Right cardiac atrium (tissue), 5 donors: Measurements from ENCODE around the gene WBP2. TPM values are rescaled to one million over a fixed set of nuclear protein-coding genes. Genes with fewer than 3 reads are reported as not detected.
"Not testable (repeated sequence)": the region's sequence is repeated elsewhere in the genome, so short reads cannot be mapped to it uniquely, and the experiment has no call there.

ENCODE experiments used
- ATAC-seq, 2 donors: fragments of 200-7000 bp; cut with Tn5 transposase; one replicate each; pipeline versions ENCODE4 v1.8.0 to v1.9.1; 2020; ENCODE audit warnings: moderate library complexity in 2 of 2, mild to moderate bottlenecking in 1 of 2
- DNase-seq, 3 donors: peaks; one replicate each; pipeline ENCODE4 v3.0.0-alpha.2; 2020
- H3K27ac ChIP-seq: one replicate; pipeline ENCODE4 v1.5.1; 2013; ENCODE audit warnings: mild to moderate bottlenecking, low read length, control low read depth, moderate library complexity
- H3K27me3 ChIP-seq: one replicate; pipeline ENCODE4 v1.6.1; 2013; ENCODE audit not compliant: control insufficient read depth, insufficient read depth
- H3K4me1 ChIP-seq: one replicate; pipeline ENCODE4 v1.6.1; 2013; ENCODE audit warnings: low read length; ENCODE audit not compliant: control insufficient read depth, insufficient read depth
- H3K4me3 ChIP-seq: one replicate; pipeline ENCODE4 v1.5.1; 2013; ENCODE audit warnings: low read length, control low read depth
- H3K9me3 ChIP-seq: one replicate; pipeline ENCODE4 v1.6.1; 2013; ENCODE audit warnings: low read length; ENCODE audit not compliant: control insufficient read depth
- WGBS: extraction: QIAGEN DNeasy Blood & Tissue Kit; methylation state at CpG from one replicate; pipeline ENCODE4 v1.1.7; 2013; 5-methylcytosine and 5-hydroxymethylcytosine counted together
- intact Hi-C, 4 donors: fragments of 100-400 bp; cut with DNase I; formaldehyde crosslinking; loops; one replicate each; pipeline versions ENCODE4 v1.11.0 to v1.14.0; 2022 to 2023
- polyA plus RNA-seq: library from polyadenylated mRNA; stranded (reverse); fragments of 200-250 nt; gene quantifications from one replicate; pipeline ENCODE4 v1.2.3, GENCODE V29; 2013
- total RNA-seq, 4 donors: library from RNA; stranded (reverse); fragmentation: NEBNext Ultra II Directional; extraction: Animal tissue kit (Norgen Biotek cat#: 25700); gene quantifications; one replicate each; pipeline ENCODE4 v1.2.1, GENCODE V29; 2021
- donor health status: healthy with polysubstance abuse.
- donor health status: DM: no; HTN: yes; CAD: no.
- donor health status: DM: no; HTN: no; CAD: no.
- donor health status: DM: no; HTN: yes; CAD: no; lungs with severe emphysema.
- donor health status: DM: yes; HTN: yes; CAD: no.

The WBP2 gene
- total and polyA plus RNA-seq, 5 donors = 109 to 128 (median 117) TPM

DNA sequence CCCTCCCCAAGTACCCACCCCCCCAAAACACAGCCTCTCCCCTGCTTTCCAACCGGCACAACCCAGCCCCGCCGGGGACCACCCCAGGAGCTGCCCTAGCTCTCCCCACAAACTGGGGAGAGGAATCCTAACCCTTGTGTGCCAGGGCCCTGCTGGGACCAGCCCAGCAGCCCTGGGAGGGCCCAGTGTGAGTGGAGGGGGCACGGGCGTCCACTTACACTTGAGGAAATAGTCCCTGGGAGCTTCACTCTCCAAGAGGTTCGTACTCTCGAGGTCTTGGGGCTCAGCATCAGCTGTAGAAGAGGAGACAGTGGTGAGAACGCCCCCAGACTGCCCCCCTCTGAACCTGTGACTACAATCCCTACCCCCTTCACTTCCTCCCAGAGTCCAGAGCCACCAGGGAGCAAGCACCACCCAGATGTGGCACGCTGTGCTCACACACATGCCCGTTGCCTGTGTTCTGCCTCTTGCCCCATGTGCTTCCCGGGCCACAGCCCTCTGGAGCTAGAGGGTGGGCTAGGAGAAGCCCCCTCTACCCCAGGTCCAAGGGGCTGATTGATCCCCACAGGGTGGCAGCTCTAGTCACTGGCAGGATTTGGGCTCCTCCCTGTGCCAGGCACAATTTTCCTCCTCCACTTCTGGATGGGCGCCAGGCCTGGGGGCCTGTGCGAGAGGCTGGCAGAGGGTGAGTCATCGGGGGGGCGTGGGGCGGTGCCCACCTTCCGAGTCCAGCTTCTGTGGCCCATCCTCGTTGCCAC lies 20.2 kb upstream of the WBP2 start:
- peak in 2 of 3 donors; percentile 57 to 72 for DNase-seq
- no peak for ATAC-seq
- Histone ChIP-seq H3K27ac (peak overlapping the region; percentile 88), H3K4me1 (peaks cover 22% of the 10 kb centered on the region), H3K4me3 (no peak overlapping the region), H3K9me3 (no peaks in the 10 kb centered on the region), H3K27me3 (no peaks in the 10 kb centered on the region)
- 65% methylated on average over 18 of the region's 18 CpGs for WGBS
- intact Hi-C loops = no loop called here

DNA sequence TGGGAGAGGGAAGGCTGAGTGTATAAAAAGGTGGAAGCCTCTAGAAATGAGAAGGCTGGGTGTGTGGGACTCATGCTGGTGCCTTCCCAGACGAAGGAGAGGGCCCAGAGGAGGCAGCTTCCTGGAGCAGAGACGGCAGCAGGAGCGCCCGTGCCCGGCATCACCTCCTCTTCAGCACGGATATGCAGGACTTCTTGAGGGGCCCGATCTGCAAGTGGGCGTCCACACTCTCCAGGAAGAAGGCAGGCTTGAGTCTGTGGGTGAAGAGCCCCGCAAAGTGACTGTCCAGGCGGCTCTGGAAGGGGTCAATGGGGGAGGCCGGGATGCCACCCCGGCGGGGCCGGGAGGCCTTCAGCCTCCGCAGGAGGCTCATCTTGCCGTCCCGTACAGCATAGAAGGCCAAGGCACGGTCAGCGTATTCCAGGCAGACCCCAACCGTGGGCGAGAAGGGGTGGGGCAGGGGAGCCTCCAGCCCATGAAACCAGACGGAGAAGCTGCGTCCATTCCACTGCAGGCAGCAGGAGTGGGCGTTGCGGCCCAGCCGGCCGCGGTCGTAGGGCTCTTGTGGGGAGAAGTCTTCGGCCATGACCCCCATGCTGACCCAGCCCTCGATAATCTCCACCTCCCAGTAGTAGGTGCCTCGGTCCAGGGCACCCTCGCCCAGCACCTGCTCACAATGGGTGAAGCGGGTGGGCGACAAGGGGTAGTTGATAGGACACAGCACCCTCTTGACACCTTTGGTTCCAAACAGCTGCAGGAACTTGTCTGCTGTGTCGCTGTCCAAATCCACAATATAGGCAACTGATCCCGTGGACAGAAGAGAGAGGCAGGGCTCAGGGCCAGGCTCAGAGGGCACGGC lies 19.4 kb upstream of the WBP2 start:
- H3K9me3 ChIP-seq = no peaks in the 10 kb centered on the region
- intact Hi-C loops = no loop called here
- H3K4me3 ChIP-seq = no peak overlapping the region
- WGBS = 89% methylated on average over 38 of the region's 38 CpGs
- no peaks in the 10 kb centered on the region for H3K27me3 ChIP-seq
- H3K27ac ChIP-seq = no peak overlapping the region
- peaks cover 22% of the 10 kb centered on the region for H3K4me1 ChIP-seq
- DNase-seq = peak in 1 of 3 donors; percentile 66
- no peak for ATAC-seq

DNA sequence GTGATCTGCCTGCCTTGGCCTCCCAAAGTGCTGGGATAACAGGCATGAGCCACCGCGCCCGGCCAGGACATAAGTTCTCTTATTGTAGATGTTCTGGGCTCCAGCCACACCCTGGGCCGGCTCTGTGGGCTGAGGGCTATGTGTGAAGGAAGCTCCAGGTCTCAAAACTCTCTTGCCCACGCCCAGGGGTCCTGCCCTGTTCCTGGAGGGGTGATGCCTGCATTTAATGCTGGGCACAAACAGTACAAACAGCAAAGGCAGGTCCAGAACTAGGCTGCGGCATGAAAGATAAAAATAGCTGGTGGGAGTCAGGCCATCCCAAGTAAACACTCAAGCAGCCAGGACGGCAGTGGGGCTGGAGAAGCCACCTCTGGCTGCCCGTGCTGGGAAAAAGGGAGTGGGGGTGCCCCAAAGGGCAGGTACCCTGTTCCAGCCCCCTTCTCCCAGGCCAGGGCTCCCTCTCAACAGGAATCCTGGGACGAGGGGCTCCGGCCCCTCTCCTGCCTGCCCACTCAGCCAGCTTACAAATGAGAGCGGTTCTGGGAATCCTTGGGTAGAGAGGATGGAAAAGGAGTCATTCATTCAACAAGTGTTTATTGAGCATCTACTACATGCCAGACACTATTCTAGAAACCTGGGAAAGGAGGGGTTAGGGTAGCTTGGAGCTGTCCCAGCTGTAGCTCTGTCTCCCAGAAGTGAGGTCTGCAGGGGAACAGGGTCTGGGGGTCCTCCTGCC lies 18.6 kb upstream of the WBP2 start:
- Histone ChIP-seq H3K27ac (peak overlapping the region; percentile 63), H3K4me3 (no peak overlapping the region), H3K9me3 (no peaks in the 10 kb centered on the region), H3K27me3 (no peaks in the 10 kb centered on the region), H3K4me1 (peaks cover 22% of the 10 kb centered on the region)
- 47% methylated on average over 11 of the region's 11 CpGs for WGBS
- no peak for ATAC-seq
- no peak for DNase-seq
- intact Hi-C loops = no loop called here

DNA sequence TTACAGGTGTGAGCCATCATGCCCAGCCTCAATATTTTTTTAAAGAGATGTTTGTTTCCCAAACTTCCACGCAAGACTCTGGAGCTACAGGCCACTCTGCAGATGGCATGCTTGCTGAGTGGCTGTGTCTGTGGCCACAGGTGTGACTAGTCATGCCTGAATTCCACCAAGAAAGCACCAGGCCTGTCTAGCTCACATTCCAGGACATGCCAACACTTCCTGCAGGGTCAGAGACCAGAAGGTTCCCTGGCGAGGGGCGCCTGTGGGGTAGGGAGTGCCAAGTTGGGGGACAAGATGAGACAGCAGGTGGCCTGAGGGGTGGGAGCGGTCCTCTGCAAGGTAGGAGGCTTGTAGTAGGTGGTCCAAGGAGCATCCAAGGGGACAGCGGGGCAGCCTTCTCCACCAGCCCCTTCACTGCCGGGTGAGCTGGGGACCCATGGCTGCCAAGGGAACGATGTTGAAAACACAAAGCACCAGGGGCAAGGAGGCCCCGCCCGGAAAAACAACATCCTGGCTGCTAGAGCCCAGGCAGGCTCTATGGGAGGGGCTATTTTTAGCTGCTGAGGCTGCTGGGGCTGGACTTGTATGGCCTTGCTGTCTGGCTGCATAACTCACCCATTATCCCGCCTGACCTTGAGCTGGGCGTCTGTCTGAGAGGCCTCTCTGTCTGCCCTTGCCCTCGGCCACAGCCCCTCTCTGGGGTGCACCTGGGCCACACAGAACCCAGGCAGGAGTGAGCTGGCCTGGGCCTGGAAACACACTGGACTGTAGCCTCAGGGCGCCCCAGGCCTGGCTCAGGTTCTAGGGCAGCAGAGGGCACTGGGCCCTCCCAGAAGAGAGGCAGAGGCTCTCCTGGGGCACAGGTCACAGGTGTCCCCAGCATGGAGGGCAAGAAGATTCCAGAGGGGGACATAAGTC lies 17.6 kb upstream of the WBP2 start:
- intact Hi-C loops = no loop called here
- Histone ChIP-seq H3K4me1 (peaks cover 22% of the 10 kb centered on the region), H3K9me3 (no peaks in the 10 kb centered on the region), H3K27ac (peak overlapping the region; percentile 66), H3K4me3 (no peak overlapping the region), H3K27me3 (no peaks in the 10 kb centered on the region)
- peak; percentile 91 to 93 (median 91) for DNase-seq
- ATAC-seq = peak; percentile 63 to 76
- 25% methylated on average over 13 of the region's 13 CpGs for WGBS

DNA sequence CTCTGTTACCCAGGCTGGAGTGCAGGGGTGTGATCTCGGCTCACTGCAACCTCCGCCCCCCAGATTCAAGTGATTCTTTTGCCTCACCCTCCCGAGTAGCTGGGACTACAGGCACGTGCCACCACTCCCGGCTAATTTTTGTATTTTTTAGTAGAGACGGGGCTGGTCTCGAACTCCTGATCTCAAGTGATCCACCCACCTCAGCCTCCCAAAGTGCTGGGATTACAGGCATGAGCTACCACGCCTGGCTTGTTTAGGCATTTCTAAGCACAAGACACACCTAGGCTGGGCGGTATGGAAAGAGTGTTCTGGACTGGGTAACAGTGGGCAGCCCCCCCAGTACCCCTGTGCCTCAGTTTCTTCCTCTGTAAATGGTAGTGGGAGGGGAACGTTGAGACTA lies 15.1 kb upstream of the WBP2 start:
- DNase-seq, H3K9me3 ChIP-seq, intact Hi-C loops, H3K27me3 ChIP-seq, H3K4me3 ChIP-seq, H3K4me1 ChIP-seq, ATAC-seq: not testable (repeated sequence)
- 53% methylated on average over 10 of the region's 10 CpGs for WGBS
- peak overlapping the region; percentile 77 for H3K27ac ChIP-seq

DNA sequence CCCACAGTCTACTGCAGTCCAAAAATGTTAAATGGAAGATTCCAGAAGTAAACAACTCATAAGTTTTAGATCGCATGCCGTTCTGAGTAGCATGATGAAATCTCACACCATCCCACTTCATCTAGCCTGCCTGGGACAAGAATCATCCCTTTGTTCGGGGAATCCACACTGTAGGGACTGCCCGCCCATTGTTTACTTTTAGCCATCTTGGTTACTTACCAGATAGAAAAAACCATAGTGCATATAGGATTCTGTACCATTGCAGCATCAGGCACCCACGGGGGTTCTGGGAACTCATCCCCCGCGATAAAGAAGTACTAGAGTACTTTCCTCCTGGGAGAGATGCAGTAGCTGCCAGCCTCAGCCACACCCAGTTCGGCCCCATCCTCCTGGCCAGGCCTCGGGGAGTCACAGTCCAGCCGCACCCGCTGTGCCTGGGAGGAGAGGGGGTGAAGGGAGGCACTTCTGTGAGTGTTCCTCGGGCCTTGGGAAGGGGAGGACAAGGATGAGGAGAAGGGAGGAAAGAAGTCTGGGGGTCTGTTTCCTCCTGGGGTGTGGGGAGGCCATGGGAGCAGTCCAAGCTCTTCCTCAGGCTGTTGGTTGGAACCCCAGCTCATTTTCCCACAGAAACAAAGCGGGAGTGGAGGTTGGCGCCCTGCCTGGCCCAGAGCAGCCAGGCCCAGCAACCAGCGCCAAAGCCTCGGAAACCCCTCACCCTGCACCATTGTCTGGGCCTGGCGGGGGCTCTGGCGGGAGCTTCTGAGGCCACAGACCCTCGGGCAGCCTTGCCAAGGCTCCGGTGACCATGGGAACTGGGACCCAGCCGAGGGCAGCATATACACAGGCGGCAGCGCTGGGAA lies 14.4 kb upstream of the WBP2 start:
- intact Hi-C loops = no loop called here

DNA sequence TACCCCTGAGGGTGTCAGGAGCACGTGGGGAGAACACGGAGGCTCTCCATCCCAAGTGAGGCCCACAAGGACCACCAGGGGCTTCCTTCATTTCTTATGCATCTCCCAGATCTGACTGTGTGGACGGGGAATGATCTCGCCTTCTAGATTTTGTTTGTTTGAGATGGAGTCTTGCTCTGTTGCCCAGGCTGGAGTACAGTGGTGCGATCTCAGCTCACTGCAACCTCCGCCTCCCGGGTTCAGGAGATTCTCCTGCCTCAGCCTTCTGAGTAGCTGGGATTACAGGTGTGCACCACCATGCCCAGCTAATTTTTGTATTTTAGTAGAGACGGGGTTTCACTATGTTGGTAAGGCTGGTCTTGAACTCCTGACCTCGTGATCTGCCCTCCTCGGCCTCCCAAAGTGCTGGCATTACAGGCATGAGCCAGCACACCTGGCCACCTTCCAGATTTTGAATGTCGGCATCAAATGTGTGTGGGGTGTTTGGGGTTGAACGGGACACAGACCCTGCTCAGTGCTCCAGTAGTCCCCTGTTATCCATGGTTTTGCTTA lies 13.7 kb upstream of the WBP2 start:
- Histone ChIP-seq H3K4me1 (peaks cover 13% of the 10 kb centered on the region), H3K27ac (peak overlapping the region; percentile 77)
- ATAC-seq, intact Hi-C loops, DNase-seq, H3K4me3 ChIP-seq, H3K27me3 ChIP-seq, H3K9me3 ChIP-seq: not testable (repeated sequence)
- WGBS = 82% methylated on average over 12 of the region's 12 CpGs

More for the DNA sequence above, 14.4 kb upstream of the WBP2 start:
- H3K27ac ChIP-seq = peak overlapping the region; percentile 77
- no peaks in the 10 kb centered on the region for H3K27me3 ChIP-seq
- WGBS = 37% methylated on average over 23 of the region's 23 CpGs
- DNase-seq (peak; percentile 80 to 94 (median 90)), ATAC-seq (peak; percentile 66 to 74)
- peaks cover 9% of the 10 kb centered on the region for H3K4me1 ChIP-seq
- H3K9me3 ChIP-seq = no peaks in the 10 kb centered on the region
- H3K4me3 ChIP-seq = no peak overlapping the region

DNA sequence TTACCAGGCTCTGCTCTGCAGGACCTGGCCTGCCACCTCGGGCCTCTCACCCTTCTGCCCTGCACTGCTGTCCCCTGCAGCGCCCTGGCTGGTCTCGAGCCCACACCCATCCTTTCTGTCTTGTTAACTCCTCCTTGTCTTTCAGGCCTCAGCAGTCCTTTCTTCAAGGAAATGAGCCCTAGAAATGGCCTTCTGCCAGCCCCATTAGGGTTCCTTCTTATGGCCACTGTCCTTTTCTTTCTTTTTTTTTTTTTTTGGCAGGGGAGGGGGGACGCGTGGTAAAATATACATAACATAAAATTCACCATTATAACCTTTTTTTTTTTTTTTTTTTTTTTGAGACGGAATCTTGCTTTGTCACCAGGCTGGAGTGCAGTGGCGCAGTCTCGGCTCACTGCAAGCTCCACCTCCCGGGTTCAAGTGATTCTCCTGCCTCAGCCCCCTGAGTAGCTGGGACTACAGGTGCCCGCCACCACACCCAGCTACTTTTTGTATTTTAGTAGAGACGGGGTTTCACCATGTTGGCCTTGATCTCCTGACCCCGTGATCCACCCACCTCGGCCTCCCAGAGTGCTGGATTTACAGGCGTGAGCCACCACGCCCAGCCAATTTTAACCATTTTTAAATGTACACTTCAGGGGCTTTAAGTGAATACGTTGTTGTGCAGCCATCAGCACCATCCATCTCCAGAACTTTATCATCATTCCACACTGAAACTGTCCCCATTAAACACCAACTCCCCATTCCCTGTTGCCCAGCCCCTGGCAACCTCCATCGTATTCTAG lies 10.5 kb upstream of the WBP2 start:
- intact Hi-C loops, DNase-seq, H3K27ac ChIP-seq, H3K27me3 ChIP-seq, H3K4me1 ChIP-seq, H3K9me3 ChIP-seq, ATAC-seq, H3K4me3 ChIP-seq: not testable (repeated sequence)
- 76% methylated on average over 17 of the region's 17 CpGs for WGBS

DNA sequence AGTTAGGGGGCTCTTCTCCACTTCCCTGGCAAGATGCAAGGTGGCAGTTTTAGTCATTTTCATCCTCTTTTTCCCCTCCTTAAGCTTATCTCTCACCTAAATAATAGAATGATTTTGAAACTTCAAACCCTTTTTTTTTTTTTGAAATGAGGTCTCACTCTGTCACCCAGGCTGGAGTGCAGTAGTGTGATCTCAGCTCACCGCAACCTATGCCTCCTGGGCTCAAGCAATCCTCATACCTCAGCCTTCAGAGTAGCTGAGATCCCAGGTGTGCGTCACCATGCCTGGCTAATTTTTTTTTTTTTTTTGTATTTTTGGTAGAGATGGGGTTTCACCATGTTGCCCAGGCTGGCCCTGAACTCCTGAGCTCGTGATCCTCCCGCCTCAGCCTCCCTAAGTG lies 9.8 kb upstream of the WBP2 start:
- H3K9me3 ChIP-seq, H3K27me3 ChIP-seq, DNase-seq, H3K4me3 ChIP-seq, intact Hi-C loops, ATAC-seq, H3K27ac ChIP-seq, H3K4me1 ChIP-seq: not testable (repeated sequence)
- 76% methylated on average over 4 of the region's 4 CpGs for WGBS
